Type B pancreatic cell (in vitro differentiated cells): ENCODE results near the gene PDE9A. TPM values are rescaled to one million over a fixed set of nuclear protein-coding genes. Genes with fewer than 3 reads are reported as not detected.

Source experiments
- DNase-seq: peaks from one replicate; pipeline ENCODE4 v3.0.0; 2021; ENCODE audit warnings: mixed read lengths; ENCODE audit not compliant: unreplicated experiment; ENCODE audit errors: extremely low spot score
- H3K27ac Mint-ChIP-seq: 2 replicates; pipeline ENCODE4 v1.8.0; 2021; ENCODE audit warnings: mild to moderate bottlenecking, mixed read lengths
- H3K27me3 Mint-ChIP-seq: 2 replicates; pipeline ENCODE4 v1.8.0; 2021; ENCODE audit warnings: mixed read lengths
- H3K36me3 Mint-ChIP-seq: 2 replicates; pipeline ENCODE4 v1.8.0; 2021; ENCODE audit warnings: mixed read lengths
- H3K4me1 Mint-ChIP-seq: one replicate; pipeline ENCODE4 v1.8.0; 2021; ENCODE audit warnings: mixed read lengths; ENCODE audit not compliant: unreplicated experiment
- H3K4me3 Mint-ChIP-seq: 2 replicates; pipeline ENCODE4 v1.8.0; 2021; ENCODE audit warnings: mild to moderate bottlenecking, mixed read lengths
- H3K9me3 Mint-ChIP-seq: 2 replicates; pipeline ENCODE4 v1.8.0; 2021; ENCODE audit warnings: mixed read lengths
- total RNA-seq: library from RNA; stranded (reverse); gene quantifications from 2 replicates; pipeline ENCODE4 v1.2.1, GENCODE V29; 2021; ENCODE audit warnings: low replicate concordance
- TF ChIP-seq, protein P1 (sequence below): fragments of 200-600 bp; sonication (generic); conservative IDR thresholded peaks from 2 replicates; pipeline ENCODE4 v1.5.0; 2021; ENCODE audit warnings: antibody characterized with exemption, mild to moderate bottlenecking

Gene PDE9A
- total RNA-seq, 1 donor from 2014 or later, result 18.6 TPM

DNA sequence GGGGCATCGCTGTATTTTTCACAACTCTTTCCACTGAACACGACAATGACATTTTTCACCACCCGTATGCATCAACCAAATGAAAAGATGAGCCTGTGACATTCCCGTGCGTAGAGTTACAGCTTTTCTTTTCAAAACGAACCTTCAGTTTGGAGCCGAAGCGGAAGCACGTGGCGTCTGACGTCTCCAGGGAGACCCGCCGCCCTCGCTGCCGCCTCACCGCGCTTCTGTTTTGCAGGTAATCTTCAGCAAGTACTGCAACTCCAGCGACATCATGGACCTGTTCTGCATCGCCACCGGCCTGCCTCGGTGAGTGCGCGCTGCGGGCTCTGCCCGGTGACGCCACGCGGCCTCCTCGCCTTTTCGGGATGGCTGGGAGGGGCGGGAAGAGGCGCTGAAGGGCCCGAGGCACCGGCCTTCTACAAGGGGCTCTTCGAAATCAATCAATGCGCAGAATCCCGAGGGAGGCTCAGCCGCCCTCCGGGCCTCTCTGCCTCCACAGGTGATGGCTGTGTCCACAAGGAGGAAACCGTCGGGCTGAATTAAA is 32.6 kb downstream of the PDE9A start:
- Mint-ChIP-seq H3K36me3 (peaks cover 6% of the 10 kb centered on the region), H3K27ac (no peak overlapping the region), H3K4me3 (no peak overlapping the region), H3K9me3 (no peaks in the 10 kb centered on the region), H3K4me1 (no peaks in the 10 kb centered on the region), H3K27me3 (peaks cover 3% of the 10 kb centered on the region)
- TF ChIP-seq, protein P1, sequence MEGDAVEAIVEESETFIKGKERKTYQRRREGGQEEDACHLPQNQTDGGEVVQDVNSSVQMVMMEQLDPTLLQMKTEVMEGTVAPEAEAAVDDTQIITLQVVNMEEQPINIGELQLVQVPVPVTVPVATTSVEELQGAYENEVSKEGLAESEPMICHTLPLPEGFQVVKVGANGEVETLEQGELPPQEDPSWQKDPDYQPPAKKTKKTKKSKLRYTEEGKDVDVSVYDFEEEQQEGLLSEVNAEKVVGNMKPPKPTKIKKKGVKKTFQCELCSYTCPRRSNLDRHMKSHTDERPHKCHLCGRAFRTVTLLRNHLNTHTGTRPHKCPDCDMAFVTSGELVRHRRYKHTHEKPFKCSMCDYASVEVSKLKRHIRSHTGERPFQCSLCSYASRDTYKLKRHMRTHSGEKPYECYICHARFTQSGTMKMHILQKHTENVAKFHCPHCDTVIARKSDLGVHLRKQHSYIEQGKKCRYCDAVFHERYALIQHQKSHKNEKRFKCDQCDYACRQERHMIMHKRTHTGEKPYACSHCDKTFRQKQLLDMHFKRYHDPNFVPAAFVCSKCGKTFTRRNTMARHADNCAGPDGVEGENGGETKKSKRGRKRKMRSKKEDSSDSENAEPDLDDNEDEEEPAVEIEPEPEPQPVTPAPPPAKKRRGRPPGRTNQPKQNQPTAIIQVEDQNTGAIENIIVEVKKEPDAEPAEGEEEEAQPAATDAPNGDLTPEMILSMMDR, result no peak
- DNase-seq, result no peak

DNA sequence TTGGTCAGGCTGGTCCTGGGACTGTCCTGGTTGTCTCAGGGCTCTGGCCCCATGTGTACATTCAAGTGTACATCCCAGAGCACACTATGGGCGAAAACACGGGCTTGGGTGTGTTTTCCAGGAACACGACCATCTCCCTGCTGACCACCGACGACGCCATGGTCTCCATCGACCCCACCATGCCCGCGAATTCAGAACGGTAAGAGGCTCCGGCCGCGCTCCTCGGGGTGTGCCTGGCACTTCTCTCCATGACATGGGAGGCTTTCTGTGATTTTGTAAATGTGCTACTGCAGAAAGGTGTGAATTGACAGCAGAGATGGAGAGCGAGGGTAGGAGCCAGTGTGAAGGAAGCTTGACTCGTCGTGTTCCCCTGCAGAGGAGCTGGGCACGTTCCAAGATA is 34.4 kb downstream of the PDE9A start:
- TF ChIP-seq, protein P1, result no peak

DNA sequence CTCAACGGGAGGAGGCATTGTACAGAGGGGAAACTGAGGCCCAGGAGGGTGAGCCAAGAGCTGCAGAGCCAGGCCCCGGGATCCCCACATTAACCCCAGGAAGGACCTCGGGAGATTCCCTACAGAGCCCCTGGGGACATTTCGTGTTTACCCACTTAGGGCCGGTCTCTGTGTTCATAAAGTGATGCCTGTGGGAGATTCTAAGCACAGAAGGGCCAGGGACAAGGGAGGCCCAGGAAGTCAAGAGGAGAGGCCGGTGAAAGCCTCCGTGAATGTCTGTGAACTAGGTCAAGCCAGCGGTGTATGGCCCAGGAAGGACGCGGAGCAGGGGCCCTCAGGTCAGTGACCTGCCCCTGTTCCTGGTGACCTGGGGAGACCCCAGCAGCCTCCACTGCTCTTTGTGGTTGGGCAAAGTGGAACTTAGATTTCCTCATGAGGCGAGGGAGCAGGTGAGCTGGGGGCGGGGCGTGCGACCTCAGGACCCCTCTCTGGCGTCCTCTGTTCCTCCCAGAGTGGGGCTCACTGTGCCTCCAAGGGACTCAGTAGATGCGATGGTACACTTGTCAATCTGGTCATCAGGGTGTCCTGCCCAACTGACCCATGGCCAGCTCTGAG is 34.9 kb downstream of the PDE9A start:
- no peak overlapping the region for H3K27ac Mint-ChIP-seq
- H3K4me1 Mint-ChIP-seq, result no peaks in the 10 kb centered on the region
- no peaks in the 10 kb centered on the region for H3K9me3 Mint-ChIP-seq
- TF ChIP-seq, protein P1, result no peak
- H3K36me3 Mint-ChIP-seq, result peaks cover 3% of the 10 kb centered on the region
- no peaks in the 10 kb centered on the region for H3K27me3 Mint-ChIP-seq
- H3K4me3 Mint-ChIP-seq, result no peak overlapping the region
- no peak for DNase-seq

More for the DNA sequence above, 34.4 kb downstream of the PDE9A start:
- Mint-ChIP-seq H3K9me3 (no peaks in the 10 kb centered on the region), H3K27ac (no peak overlapping the region), H3K4me1 (no peaks in the 10 kb centered on the region), H3K27me3 (no peaks in the 10 kb centered on the region), H3K36me3 (peaks cover 3% of the 10 kb centered on the region), H3K4me3 (no peak overlapping the region)
- DNase-seq, result no peak

DNA sequence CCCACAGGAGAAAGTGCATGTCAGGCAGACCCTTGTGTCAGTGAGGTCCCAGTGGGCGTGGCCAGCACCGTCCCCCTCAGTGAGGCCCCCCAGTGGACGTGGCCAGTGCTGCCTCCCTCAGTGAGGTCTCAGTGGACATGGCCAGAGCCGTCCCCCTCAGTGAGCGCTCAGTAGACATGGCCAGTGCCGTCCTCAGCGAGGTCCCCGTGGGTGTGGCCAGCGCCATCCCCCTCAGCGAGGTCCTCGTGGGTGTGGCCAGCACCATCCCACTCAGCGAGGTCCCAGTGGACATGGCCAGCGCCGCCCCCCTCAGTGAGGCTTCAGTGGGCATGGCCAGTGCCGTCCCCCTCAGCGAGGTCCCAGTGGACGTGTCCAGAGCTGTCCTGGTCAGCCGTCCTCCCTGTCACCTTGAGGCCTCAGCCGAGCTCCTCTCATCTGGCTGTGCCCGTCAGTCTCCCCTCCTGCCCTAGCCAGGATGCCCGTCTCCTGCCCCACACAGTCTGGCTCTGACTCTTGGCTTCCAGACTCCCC is 35.5 kb downstream of the PDE9A start:
- Mint-ChIP-seq H3K9me3 (no peaks in the 10 kb centered on the region), H3K36me3 (peaks cover 3% of the 10 kb centered on the region), H3K27me3 (no peaks in the 10 kb centered on the region), H3K27ac (no peak overlapping the region), H3K4me1 (no peaks in the 10 kb centered on the region), H3K4me3 (no peak overlapping the region)
- TF ChIP-seq, protein P1, result no peak
- DNase-seq, result no peak

DNA sequence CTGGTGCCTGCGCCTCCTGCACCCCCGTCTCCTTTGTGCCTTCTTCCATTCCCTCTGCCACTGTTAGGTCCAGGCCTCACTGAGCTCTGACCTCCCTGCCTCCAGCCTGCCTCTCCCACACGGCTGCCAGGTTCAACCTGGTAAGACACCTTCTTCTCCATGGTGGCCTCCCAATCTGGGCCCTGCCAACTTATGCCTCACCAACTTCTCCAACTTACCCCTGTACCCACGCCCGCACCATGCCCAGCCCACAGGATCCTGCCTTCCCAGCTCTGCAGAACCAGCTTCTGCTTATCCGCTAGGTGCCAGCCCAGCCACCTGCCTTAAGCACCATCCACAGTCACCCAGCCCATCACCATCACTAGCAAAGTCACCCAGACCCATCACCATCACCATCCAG is 37.2 kb downstream of the PDE9A start:
- no peaks in the 10 kb centered on the region for H3K4me1 Mint-ChIP-seq
- H3K9me3 Mint-ChIP-seq, result no peaks in the 10 kb centered on the region
- TF ChIP-seq, protein P1, result no peak
- DNase-seq, result no peak
- peaks cover 3% of the 10 kb centered on the region for H3K36me3 Mint-ChIP-seq
- no peak overlapping the region for H3K27ac Mint-ChIP-seq
- H3K27me3 Mint-ChIP-seq, result no peaks in the 10 kb centered on the region
- no peak overlapping the region for H3K4me3 Mint-ChIP-seq
